Liver (tissue), 9 donors: Measurements from ENCODE around the gene CSH2. TPM values are rescaled to one million over a fixed set of nuclear protein-coding genes. Genes with fewer than 3 reads are reported as not detected.

Experiments
- DNase-seq: peaks from one replicate; pipeline ENCODE4 v3.0.0-alpha.2; 2017; ENCODE audit warnings: low spot score
- H3K27ac ChIP-seq, 2 donors: one replicate each; pipeline ENCODE4 v1.7.0; 2013; ENCODE audit warnings: inconsistent platforms in 2 of 2, low read length in 2 of 2, control low read depth in 1 of 2, low read depth in 1 of 2, mild to moderate bottlenecking in 1 of 2
- H3K27me3 ChIP-seq, 4 donors: one replicate each; pipeline versions ENCODE4 v1.6.1 to v1.7.0; 2013; ENCODE audit warnings: low read length in 3 of 4, inconsistent platforms in 1 of 4, mild to moderate bottlenecking in 1 of 4, moderate library complexity in 1 of 4; ENCODE audit not compliant: control insufficient read depth in 4 of 4, insufficient read depth in 4 of 4
- H3K36me3 ChIP-seq, 4 donors: one replicate each; pipeline versions ENCODE4 v1.6.1 to v1.7.0; 2013; ENCODE audit warnings: low read length in 3 of 4, mild to moderate bottlenecking in 3 of 4, low read depth in 1 of 4, moderate library complexity in 1 of 4; ENCODE audit not compliant: control insufficient read depth in 4 of 4, insufficient read depth in 3 of 4
- H3K4me1 ChIP-seq, 4 donors: one replicate each; pipeline versions ENCODE4 v1.6.1 to v1.7.0; 2013; ENCODE audit warnings: low read length in 3 of 4, mild to moderate bottlenecking in 3 of 4, moderate library complexity in 1 of 4; ENCODE audit not compliant: control insufficient read depth in 4 of 4, insufficient read depth in 4 of 4
- H3K4me3 ChIP-seq, 3 donors: one replicate each; pipeline versions ENCODE4 v1.6.1 to v1.7.0; 2013; ENCODE audit warnings: low read length in 3 of 3, control low read depth in 1 of 3, low read depth in 1 of 3, mild to moderate bottlenecking in 1 of 3
- H3K9ac ChIP-seq, 2 donors: one replicate each; pipeline ENCODE4 v1.7.0; 2013; ENCODE audit warnings: low read length in 2 of 2, mild to moderate bottlenecking in 2 of 2, moderate library complexity in 2 of 2, control low read depth in 1 of 2, low read depth in 1 of 2
- H3K9me3 ChIP-seq, 4 donors: one replicate each; pipeline versions ENCODE4 v1.6.1 to v1.7.0; 2013; ENCODE audit warnings: low read length in 3 of 4; ENCODE audit not compliant: control insufficient read depth in 4 of 4
- ATF3 ChIP-seq: IDR thresholded peaks from 2 replicates; pipeline ENCODE4 v1.6.1; 2016; ENCODE audit warnings: antibody characterized with exemption
- FOXA1 ChIP-seq: IDR thresholded peaks from 2 replicates; pipeline ENCODE4 v1.6.1; 2016; ENCODE audit warnings: antibody characterized with exemption
- FOXA2 ChIP-seq: IDR thresholded peaks from 2 replicates; pipeline ENCODE4 v1.6.1; 2016; ENCODE audit warnings: antibody characterized with exemption
- GABPA ChIP-seq, 2 donors: IDR thresholded peaks in 1 of 2; conservative IDR thresholded peaks in 1 of 2; 2 replicates each; pipeline ENCODE4 v1.6.1; 2016; ENCODE audit warnings: antibody characterized with exemption in 2 of 2, mild to moderate bottlenecking in 1 of 2, moderate library complexity in 1 of 2
- HNF4A ChIP-seq, 2 donors: conservative IDR thresholded peaks; 2 replicates each; pipeline ENCODE4 v1.6.1; 2016; ENCODE audit warnings: antibody characterized with exemption in 2 of 2, mild to moderate bottlenecking in 2 of 2
- HNF4G ChIP-seq: IDR thresholded peaks from 2 replicates; pipeline ENCODE4 v1.6.1; 2016; ENCODE audit warnings: antibody characterized with exemption
- JUND ChIP-seq, 2 donors: IDR thresholded peaks; 2 replicates each; pipeline ENCODE4 v1.6.1; 2016; ENCODE audit warnings: antibody characterized with exemption in 2 of 2
- REST ChIP-seq: IDR thresholded peaks from 2 replicates; pipeline ENCODE4 v1.6.1; 2016; ENCODE audit warnings: antibody characterized with exemption, mild to moderate bottlenecking
- RXRA ChIP-seq, 2 donors: IDR thresholded peaks; 2 replicates each; pipeline ENCODE4 v1.6.1; 2017 to 2018; ENCODE audit warnings: antibody characterized with exemption in 2 of 2, mild to moderate bottlenecking in 1 of 2
- SP1 ChIP-seq: IDR thresholded peaks from 2 replicates; pipeline ENCODE4 v1.6.1; 2018; ENCODE audit warnings: antibody characterized with exemption, mild to moderate bottlenecking
- TAF1 ChIP-seq: conservative IDR thresholded peaks from 2 replicates; pipeline ENCODE4 v1.6.1; 2016; ENCODE audit warnings: antibody characterized with exemption, mild to moderate bottlenecking
- YY1 ChIP-seq: IDR thresholded peaks from 2 replicates; pipeline ENCODE4 v1.6.1; 2016; ENCODE audit warnings: antibody characterized with exemption, mild to moderate bottlenecking
- ZBTB33 ChIP-seq: IDR thresholded peaks from 2 replicates; pipeline ENCODE4 v1.6.1; 2016; ENCODE audit warnings: antibody characterized with exemption
- WGBS: extraction: QIAGEN DNeasy Blood & Tissue Kit; methylation state at CpG from one replicate; pipeline ENCODE4 v1.1.7; 2013; 5-methylcytosine and 5-hydroxymethylcytosine counted together
- polyA plus RNA-seq, 2 donors: library from polyadenylated mRNA; stranded (reverse) in 1 of 2; unstranded in 1 of 2; fragments of 200-250 nt in 1 of 2; fragments of >200 nt in 1 of 2; fragmentation: Nextera tagmentation in 1 of 2; extraction: Ambion mirVana in 1 of 2; gene quantifications; one replicate each; pipeline versions ENCODE4 v1.2.1 to v1.2.3, GENCODE V29; 2013 to 2015
- total RNA-seq, 2 donors: library from RNA; depleted of rRNA; stranded (reverse); fragments of >200 nt; gene quantifications; one replicate each; pipeline ENCODE4 v1.2.3, GENCODE V29; 2014
- donor health status: healthy.
- donor health status: healthy.
- donor health status: healthy.
- donor health status: healthy.
- donor health status: healthy.

The CSH2 gene
- total and polyA plus RNA-seq, 4 donors = not detected

GRCh38 chr17:63845509-63845908, 28.0 kb downstream of the CSH2 start:
- H3K4me3 ChIP-seq = no peak overlapping the region
- H3K4me1 ChIP-seq = peaks cover 6 to 23% (median 16%) of the 10 kb centered on the region in 4 donors
- H3K36me3 ChIP-seq = no peaks in the 10 kb centered on the region
- TF ChIP-seq ZBTB33 = no peak
- TF ChIP-seq GABPA (IDR thresholded peaks at IDR 0.05 in 1 of 2, conservative IDR thresholded peaks at IDR 0.05 in 1 of 2) = no peak
- no peak for TF ChIP-seq TAF1
- no peak for TF ChIP-seq JUND (IDR thresholded peaks at IDR 0.05)
- TF ChIP-seq FOXA1 = no peak
- no peak for TF ChIP-seq FOXA2
- TF ChIP-seq ATF3 = no peak
- no peak for TF ChIP-seq HNF4A (conservative IDR thresholded peaks at IDR 0.05)
- 1% methylated on average over 1 of the region's 1 CpG for WGBS
- no peaks in the 10 kb centered on the region for H3K9me3 ChIP-seq
- no peaks in the 10 kb centered on the region for H3K27me3 ChIP-seq
- no peak overlapping the region for H3K9ac ChIP-seq
- DNase-seq = no peak
- no peak overlapping the region for H3K27ac ChIP-seq

GRCh38 chr17:63843910-63844677, 29.4 kb downstream of the CSH2 start:
- Histone ChIP-seq H3K4me1 (peaks cover 14 to 31% (median 28%) of the 10 kb centered on the region in 4 donors), H3K27ac (peak overlapping the region; percentile 84 to 86), H3K9me3 (no peaks in the 10 kb centered on the region), H3K4me3 (peak overlapping the region in 2 of 3 donors; percentile 57 to 80), H3K9ac (peak overlapping the region in 1 of 2 donors; percentile 77), H3K27me3 (no peaks in the 10 kb centered on the region), H3K36me3 (no peaks in the 10 kb centered on the region)
- WGBS = 77% methylated on average over 9 of the region's 9 CpGs
- TF ChIP-seq FOXA2 (no peak), RXRA (IDR thresholded peaks at IDR 0.05) (no peak), YY1 (no peak), ATF3 (no peak), HNF4G (no peak), REST (no peak), SP1 (no peak), GABPA (IDR thresholded peaks at IDR 0.05 in 1 of 2, conservative IDR thresholded peaks at IDR 0.05 in 1 of 2) (no peak), TAF1 (no peak)
- no peak for DNase-seq
